ENCODE measurements around the gene FILIP1. TPM values are rescaled to one million over a fixed set of nuclear protein-coding genes. Genes with fewer than 3 reads are reported as not detected.
"Not testable (repeated sequence)": the region's sequence is repeated elsewhere in the genome, so short reads cannot be mapped to it uniquely, and the experiment has no call there.

The FILIP1 gene
- total RNA-seq, 2 experiments from 2014 or later = not detected

DNA sequence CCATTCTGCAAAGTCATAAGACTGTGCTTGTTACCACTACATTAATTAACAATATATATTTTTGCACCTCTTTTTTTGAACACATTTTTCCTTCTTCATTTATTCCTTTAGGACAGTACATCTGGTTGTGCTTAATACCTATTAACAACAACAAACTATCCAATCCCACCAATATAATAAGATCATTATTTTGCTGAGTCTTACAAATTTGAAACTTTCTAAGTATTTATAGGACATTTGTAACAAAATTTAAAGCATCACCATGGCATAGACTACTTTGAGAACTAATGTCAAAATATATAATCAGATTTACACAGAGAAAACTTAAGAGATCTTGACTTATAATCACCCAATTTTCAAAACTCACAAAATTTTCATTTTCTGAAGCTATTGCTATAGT is 47.9 kb downstream of the FILIP1 start:
- Histone ChIP-seq H3K36me3 (ENCODE audit: insufficient read depth, low read length) (no peaks in the 10 kb centered on the region), H3K9me2 (ENCODE audit: insufficient read depth, low read length) (no peaks in the 10 kb centered on the region), H4K20me1 (ENCODE audit: insufficient read depth, low read length) (no peaks in the 10 kb centered on the region), H3K27ac (ENCODE audit: low read depth, low read length, poor library complexity, severe bottlenecking) (no peak overlapping the region), H3K4me3 (ENCODE audit: low read depth, low read length, poor library complexity, severe bottlenecking) (no peak overlapping the region), H2AFZ (ENCODE audit: low read length) (no peak overlapping the region), H3K4me2 (ENCODE audit: low read length) (no peak overlapping the region), H3K4me1 (ENCODE audit: insufficient read depth, low read length, poor library complexity, severe bottlenecking) (no peaks in the 10 kb centered on the region), H3K79me2 (ENCODE audit: insufficient read depth, low read depth, low read length) (no peaks in the 10 kb centered on the region), H3K9me3 (ENCODE audit: low read length) (no peaks in the 10 kb centered on the region)
- TF ChIP-seq CTCF (conservative IDR thresholded peaks at IDR 0.05; ENCODE audit: low read length) (no peak), EZH2phosphoT487 (IDR thresholded peaks at IDR 0.05; ENCODE audit: borderline replicate concordance, low read depth, low read length) (no peak)
- intact Hi-C loops (cut with micrococcal nuclease; ENCODE audit: unreplicated experiment) = no loop called here
- no peak for DNase-seq (ENCODE audit: low spot score)
- ChIA-PET POLR2A (interaction anchor here (0.8 kb wide), 1 partner anchor 48 kb away, joined by 3 read pairs; no protein-coding TSS in a partner anchor), CTCF (ENCODE audit: unreplicated experiment) (no interaction called here)
- BruUV-seq (replicated peaks) = no TSS peak

GRCh38 chr6:75444899-75445298 is 48.7 kb downstream of the FILIP1 start:
- Histone ChIP-seq H3K4me1 (ENCODE audit: insufficient read depth, low read length, poor library complexity, severe bottlenecking) (no peaks in the 10 kb centered on the region), H3K27ac (ENCODE audit: low read depth, low read length, poor library complexity, severe bottlenecking) (no peak overlapping the region), H3K4me3 (ENCODE audit: low read depth, low read length, poor library complexity, severe bottlenecking) (no peak overlapping the region), H4K20me1 (ENCODE audit: insufficient read depth, low read length) (no peaks in the 10 kb centered on the region), H3K79me2 (ENCODE audit: insufficient read depth, low read depth, low read length) (no peaks in the 10 kb centered on the region), H3K4me2 (ENCODE audit: low read length) (no peak overlapping the region), H2AFZ (ENCODE audit: low read length) (no peak overlapping the region), H3K9me3 (ENCODE audit: low read length) (no peaks in the 10 kb centered on the region), H3K36me3 (ENCODE audit: insufficient read depth, low read length) (no peaks in the 10 kb centered on the region), H3K9me2 (ENCODE audit: insufficient read depth, low read length) (no peaks in the 10 kb centered on the region)
- no TSS peak for BruUV-seq (replicated peaks)
- CTCF ChIA-PET (ENCODE audit: unreplicated experiment) = no interaction called here
- TF ChIP-seq EZH2phosphoT487 (IDR thresholded peaks at IDR 0.05; ENCODE audit: borderline replicate concordance, low read depth, low read length) (no peak), CTCF (conservative IDR thresholded peaks at IDR 0.05; ENCODE audit: low read length) (no peak)
- no peak for DNase-seq (ENCODE audit: low spot score)
- POLR2A ChIA-PET = no interaction called here
- intact Hi-C loops (cut with micrococcal nuclease; ENCODE audit: unreplicated experiment) = no loop called here

DNA sequence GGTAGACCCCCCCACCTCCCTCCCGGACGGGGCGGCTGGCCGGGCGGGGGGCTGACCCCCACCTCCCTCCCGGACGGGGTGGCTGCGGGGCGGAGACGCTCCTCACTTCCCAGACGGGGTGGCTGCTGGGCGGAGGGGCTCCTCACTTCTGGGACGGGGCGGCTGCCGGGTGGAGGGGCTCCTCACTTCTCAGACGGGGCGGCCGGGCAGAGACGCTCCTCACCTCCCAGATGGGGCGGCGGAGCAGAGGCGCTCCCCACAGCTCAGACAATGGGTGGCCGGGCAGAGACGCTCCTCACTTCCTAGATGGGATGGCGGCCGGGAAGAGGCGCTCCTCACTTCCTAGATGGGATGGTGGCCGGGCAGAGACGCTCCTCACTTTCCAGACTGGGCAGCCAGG is 51.7 kb downstream of the FILIP1 start:
- POLR2A ChIA-PET; BruUV-seq (replicated peaks): not testable (repeated sequence)

DNA sequence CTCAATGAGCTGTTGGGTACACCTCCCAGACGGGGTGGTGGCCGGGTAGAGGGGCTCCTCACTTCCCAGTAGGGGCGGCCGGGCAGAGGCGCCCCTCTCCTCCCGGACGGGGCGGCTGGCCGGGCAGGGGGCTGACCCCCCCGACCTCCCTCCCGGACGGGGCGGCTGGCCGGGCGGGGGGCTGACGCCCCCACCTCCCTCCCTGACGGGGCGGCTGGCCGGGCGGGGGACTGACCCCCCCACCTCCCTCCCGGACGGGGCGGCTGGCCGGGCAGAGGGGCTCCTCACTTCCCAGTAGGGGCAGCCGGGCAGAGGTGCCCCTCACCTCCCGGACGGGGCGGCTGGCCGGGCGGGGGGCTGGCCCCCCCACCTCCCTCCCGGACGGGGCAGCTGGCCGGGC is 52.1 kb downstream of the FILIP1 start:
- BruUV-seq (replicated peaks); H4K20me1 ChIP-seq (ENCODE audit: insufficient read depth, low read length); H3K9me2 ChIP-seq (ENCODE audit: insufficient read depth, low read length); H3K4me1 ChIP-seq (ENCODE audit: insufficient read depth, low read length, poor library complexity, severe bottlenecking); H3K79me2 ChIP-seq (ENCODE audit: insufficient read depth, low read depth, low read length); POLR2A ChIA-PET; intact Hi-C loops (cut with micrococcal nuclease; ENCODE audit: unreplicated experiment); H3K4me3 ChIP-seq (ENCODE audit: low read depth, low read length, poor library complexity, severe bottlenecking); H3K36me3 ChIP-seq (ENCODE audit: insufficient read depth, low read length); H3K27ac ChIP-seq (ENCODE audit: low read depth, low read length, poor library complexity, severe bottlenecking); H3K4me2 ChIP-seq (ENCODE audit: low read length); H2AFZ ChIP-seq (ENCODE audit: low read length); CTCF ChIA-PET (ENCODE audit: unreplicated experiment); H3K9me3 ChIP-seq (ENCODE audit: low read length); DNase-seq (ENCODE audit: low spot score): not testable (repeated sequence)

More for the DNA sequence above, 51.7 kb downstream of the FILIP1 start:
- H3K9me2 ChIP-seq (ENCODE audit: insufficient read depth, low read length); H3K4me1 ChIP-seq (ENCODE audit: insufficient read depth, low read length, poor library complexity, severe bottlenecking); H3K4me3 ChIP-seq (ENCODE audit: low read depth, low read length, poor library complexity, severe bottlenecking); DNase-seq (ENCODE audit: low spot score); H3K9me3 ChIP-seq (ENCODE audit: low read length); H3K27ac ChIP-seq (ENCODE audit: low read depth, low read length, poor library complexity, severe bottlenecking); intact Hi-C loops (cut with micrococcal nuclease; ENCODE audit: unreplicated experiment); H3K79me2 ChIP-seq (ENCODE audit: insufficient read depth, low read depth, low read length); H3K4me2 ChIP-seq (ENCODE audit: low read length); H2AFZ ChIP-seq (ENCODE audit: low read length); H4K20me1 ChIP-seq (ENCODE audit: insufficient read depth, low read length); H3K36me3 ChIP-seq (ENCODE audit: insufficient read depth, low read length); CTCF ChIA-PET (ENCODE audit: unreplicated experiment): not testable (repeated sequence)

Data from OCI-LY7 (cell line).